GM19372 (cell line): Measurements from ENCODE around the gene UBASH3B.

Experiments used
- ATAC-seq: cut with Tn5 transposase; IDR thresholded peaks from one replicate; pipeline ENCODE4 v1.9.1; 2021; ENCODE audit warnings: mild to moderate bottlenecking, low read depth, moderate library complexity; ENCODE audit not compliant: unreplicated experiment

The UBASH3B gene

DNA sequence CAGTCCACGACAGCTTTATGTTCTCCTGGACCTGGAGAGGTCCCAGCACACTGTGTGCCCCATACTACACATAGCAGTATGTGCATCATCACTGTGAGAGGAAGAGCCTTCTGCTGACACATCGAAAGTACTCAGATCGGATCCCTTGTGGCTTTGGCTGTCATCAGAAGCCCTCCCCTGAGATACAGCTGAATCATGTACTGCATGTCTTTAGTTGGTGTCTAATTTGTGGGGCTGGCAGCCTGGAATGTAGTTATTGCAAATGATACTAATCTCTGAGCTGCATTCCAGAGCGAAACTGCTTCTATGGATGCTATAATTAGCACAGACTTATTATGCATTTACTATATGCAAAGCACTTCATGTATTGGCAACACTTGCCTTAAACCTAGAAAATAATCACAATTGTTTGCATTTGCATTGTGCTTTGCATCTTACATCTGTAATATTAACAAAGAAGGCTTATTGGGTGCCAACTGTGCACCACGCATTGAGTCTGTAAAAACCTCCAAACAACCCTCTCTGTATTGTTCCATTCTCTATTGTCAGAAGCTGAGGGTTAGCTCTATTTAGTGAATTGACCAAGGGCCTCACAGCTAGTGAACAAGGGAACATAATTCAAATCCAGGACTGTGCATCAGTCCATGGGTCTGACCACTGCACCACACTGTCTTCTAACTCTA lies 93.6 kb downstream of the UBASH3B start:
- peak; percentile 75 for ATAC-seq

DNA sequence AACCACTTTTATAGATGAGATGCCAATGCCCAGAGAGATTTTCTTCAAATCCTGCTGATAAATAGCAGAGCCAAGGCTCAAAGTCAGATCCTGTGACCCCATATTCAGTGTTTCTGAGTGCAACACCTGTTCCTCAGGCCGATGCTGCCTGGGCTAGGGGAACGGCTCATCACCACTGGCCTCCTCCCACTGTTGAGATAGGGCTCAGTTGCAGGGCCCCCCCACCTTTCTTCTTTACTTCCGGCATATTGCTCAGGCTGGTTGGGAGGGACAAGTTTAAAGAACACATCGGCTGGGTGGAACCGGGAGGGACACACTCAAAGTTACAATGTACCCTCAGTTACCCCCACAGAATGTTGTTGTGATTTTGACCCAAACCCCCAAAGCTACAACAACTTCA lies 94.5 kb downstream of the UBASH3B start:
- ATAC-seq, result no peak

DNA sequence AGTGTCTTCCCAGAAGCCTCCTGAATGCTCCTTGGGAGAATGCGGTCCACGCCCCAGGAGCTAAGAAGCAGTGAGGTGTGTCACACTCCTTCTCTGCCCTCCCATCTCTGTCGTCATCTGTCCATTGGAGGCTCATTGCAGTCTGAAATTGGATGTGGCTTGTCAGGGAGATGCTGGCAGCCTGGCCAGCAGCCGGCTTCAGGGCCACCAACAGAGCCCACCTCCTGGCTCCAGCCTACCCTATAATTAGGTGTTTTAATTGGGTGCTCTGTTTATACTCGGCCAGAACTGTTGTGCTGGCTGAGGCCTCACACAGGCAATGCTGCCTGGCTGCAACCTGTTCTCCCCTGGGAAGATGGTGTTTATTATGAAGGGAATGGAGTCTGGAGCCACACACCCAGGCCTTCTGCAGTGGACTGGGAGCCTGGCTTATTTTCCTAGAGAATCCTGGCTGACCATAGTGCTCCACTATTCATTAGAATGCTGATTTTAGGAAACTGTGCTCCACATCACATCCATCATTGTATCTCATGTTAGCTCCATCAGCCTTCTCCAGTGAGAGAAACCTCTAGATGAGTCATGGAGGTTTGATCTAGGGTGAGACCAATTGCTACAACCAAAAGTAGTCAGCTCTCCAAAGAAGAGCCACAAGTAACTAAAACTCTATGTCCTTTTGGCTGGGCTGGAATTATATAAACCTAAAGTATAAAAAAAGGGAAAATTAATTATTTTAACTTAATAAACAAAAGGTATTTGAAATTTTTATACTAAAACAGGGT lies 96.0 kb downstream of the UBASH3B start:
- no peak for ATAC-seq

DNA sequence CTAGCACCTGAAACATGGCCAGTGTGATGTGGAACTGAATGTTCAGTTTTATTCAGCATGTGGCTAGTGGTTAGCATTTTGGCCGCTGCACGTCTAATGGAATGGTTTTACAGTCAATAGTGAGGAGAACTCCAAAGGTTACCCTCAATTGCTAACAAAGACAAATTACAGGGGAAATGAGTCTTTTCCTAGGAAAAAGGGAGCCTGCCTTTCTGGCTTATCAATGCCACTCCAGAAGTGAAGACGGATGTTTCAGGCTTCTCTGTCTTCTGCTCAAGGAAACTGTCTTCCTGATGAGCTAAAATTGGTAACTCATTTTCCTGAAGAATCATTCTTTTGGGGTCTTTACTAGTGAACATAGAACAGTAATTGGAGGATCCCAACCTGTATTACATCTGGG lies 98.5 kb downstream of the UBASH3B start:
- ATAC-seq, result no peak

DNA sequence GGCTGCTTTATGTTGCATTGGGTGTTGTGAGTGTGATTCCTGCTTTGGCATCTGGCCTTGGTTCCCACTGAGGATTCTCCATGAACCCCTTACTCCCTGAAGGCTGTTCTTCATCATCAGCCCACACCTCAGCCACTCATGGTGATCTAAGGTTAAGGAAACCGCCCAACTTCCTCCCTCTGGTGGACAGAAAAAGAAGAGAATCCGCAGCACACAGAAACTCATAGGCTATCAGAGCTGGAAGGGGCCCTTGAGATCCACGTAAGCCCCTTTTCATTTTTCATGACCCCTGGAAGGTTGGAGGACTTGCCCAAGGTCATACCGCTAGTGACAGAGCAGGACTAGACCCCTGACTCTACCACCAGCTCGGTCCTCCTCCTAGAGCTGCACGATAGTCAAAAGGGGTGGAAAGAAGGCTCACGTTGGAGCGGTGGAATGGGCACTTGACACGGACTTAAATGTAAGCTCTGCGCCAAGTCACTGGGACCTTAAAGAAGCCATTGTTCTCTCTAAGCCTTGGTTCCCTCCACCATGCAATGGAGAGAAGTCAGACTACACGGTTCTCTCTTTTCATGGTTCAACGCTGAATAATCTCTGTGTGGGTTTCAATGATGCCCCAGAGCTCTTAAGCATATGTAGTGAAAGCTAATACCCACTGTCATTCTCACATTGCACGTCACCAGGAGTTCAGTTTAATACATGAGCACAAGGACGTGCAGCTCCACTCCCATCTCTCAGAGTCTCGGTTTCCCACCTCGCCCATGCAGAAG lies 99.2 kb downstream of the UBASH3B start:
- peak; percentile 53 for ATAC-seq

DNA sequence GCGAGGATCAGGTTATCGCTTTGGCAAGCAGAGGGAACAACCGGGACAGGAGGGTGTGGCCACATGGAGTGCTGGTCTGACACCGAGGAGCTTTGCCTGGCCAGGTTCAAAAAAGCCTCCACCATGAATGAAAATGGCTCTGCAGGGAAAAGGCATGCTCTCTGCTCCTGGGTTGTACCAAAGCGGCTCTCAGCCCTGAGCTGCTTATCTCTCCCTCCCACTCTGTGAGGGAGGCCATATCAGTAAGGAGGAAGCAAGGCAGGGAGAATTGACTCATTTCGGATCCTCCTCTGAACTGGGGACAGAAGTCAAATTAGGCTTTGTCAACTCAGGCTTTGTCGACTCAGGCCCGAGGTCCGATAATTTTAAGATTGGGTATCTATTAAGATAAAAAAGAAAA lies 99.9 kb downstream of the UBASH3B start:
- no peak for ATAC-seq

DNA sequence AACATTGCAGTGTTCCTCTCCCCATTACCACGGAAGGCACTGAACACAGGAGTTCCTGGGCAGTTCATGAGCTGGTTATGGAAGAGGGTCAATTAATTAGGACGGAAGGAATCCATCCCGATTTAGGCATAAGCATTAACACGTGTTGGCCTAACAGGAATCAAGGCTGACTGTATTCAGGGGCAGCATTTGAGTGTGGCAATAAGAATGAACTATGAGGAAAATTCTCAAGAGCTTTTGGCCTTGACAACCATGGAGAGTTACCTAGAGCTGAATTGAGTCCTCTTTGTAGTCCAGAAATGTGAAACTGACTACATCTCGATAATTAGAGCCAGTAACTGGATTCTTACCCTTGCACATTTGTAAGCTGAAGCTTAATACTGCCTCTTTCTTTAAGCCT lies 100.4 kb downstream of the UBASH3B start:
- ATAC-seq, result no peak

DNA sequence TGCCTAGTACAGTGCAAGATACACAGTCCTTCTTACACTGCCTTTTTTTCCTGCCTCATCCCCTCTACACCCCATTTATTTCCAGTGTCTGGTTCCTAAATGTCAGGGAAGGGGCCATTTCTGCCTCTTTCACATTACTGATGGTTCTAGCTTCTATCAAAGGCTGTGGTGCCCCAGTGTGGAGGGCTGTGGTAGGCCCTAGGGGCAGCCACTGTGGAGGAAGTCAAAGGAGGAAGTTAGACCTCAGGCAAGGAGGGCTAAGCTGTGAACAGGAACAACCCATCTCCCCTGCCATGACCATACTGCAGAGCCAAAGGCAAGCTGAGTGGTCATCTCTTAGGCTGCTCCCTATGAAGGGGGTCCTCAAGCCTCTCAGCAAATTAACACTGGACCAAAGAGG lies 100.9 kb downstream of the UBASH3B start:
- peak; percentile 72 for ATAC-seq

DNA sequence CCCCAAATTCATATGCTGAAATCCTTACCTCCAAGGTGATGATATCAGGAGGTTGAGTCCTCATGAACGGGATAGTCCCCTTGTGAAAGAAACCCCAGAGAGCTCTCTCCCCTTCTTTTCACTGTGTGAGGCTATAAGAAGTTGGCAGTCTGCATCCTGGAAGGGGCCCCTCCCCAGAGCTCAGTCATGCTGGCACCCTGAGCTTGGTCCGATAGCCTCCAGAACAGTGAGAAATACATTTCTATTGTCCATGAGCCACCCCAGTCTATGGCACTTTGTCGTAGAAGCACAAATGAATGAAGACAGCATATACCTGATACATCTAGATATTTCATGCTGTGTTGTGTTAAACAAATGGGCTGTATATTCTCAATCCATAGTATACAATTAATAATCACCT lies 101.7 kb downstream of the UBASH3B start:
- ATAC-seq, result no peak

DNA sequence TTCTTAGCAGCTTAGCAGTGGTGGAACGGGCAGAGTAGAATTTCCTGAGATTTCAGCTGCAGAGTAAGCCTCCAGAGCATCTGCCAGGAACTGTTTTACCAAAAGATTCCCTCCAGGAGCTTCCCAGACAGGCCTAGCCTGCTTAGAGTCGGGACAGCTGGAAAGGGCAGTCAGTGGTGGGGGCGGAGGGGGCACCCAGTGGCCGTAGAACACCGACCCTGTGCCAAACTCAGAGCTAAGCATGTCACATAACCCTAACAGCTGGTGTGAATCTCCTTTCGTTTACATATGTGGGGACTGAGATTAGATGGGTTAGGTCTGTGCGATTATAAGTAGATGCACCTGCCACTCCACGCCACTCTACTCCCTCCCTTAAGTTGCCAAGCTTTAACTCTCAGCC lies 102.8 kb downstream of the UBASH3B start:
- ATAC-seq, result no peak

DNA sequence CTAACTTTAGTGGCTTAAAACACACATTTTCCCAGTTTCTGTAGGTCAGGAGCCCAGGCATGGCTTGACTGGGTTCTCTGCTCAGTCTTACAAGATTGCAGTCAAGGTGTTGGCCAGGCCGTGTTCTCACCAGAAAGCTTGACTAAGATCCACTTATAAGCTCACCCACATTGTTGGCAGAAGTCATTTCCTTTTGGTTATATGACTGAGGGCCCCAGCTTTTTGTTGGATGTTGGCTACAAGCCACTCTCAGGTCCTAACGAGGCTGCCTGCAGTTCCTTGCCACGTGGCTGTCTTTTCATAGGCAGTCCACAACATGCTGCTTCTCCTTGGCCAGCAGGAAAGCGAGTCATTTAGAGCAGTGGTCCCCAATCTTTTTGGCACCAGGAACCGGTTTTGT lies 103.5 kb downstream of the UBASH3B start:
- no peak for ATAC-seq

DNA sequence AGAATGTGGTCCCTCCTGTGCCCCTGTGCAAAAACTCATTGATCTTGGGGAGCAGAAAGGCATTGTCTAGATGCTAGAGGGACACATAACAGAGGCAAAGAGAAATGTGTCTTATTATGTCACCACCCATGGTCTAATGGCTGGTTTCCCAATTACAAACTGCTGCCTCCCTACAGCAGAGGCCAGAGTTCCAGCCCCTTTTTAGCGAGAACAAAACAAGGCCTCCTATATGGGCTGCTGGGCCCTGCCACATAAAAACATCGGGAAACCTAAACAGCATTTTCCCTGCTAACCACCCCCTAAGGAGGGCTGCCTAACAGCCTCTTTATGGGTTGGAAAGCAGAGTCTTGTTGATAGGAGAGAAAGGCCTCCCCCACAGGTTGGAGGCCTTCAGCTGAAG lies 107.6 kb downstream of the UBASH3B start:
- no peak for ATAC-seq

DNA sequence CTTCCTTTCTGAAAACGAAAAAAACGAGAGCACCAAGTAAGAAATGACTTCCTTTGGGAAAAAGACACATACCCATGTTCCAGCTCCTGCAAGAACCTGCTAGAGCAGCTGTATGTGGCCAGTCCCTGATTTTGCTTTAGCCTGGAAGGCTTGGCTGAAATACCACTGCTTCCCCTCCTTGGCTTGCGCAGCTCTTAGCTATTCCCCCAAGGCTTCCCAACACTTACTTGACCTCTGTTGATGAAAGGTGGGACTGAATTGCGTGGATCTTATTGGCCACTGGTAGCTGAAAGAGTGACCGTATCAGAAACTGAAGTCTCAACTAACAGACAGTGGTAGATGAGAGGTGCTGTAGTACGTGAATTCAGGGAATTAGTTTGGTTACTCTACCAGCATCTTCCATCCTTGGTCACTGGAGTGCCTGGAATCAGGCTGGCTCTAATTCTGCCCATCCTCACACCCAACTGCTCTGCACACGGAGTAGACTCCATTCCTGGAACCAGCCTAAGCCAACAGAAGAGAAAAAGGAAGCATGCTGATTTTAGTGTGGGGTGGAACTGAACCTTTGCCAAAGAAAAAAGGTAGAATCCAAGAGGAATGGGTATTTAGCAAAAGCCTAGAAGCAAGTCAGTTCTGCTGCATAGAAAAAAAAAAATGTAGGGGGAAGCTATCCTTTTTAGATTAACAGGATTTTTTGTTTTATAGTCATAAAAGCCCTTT lies 109.0 kb downstream of the UBASH3B start:
- ATAC-seq, result no peak

DNA sequence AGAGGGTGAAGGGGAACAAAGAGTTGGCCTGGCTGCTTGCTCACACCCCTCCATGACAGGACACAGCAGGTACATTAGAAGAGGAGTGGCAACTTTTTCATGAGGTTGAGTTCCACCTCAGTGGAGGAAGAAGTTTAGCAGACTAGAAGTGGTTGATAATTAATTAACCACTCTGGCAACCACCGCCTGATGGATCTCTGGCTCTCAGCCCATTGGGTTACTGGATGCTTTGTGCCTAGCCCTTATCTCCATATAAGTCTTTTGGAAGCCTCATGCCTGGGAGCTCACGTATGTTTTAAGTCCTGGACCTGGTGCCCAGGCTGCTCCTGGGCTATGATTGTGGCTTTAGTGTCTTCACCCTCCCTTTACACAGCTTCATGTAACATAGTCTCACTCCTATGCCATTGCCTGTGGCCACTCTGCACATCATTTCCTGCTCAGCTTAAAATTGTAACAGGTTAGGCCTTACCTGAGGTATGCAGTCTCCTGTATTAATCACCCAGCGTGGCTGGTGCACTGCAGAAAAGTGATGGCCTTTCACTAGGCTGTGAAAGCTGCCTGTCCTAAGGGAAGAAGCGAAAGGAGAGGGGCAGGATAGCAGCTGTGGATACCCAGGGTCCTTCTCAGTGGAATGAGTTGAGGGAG lies 110.1 kb downstream of the UBASH3B start:
- ATAC-seq, result no peak

DNA sequence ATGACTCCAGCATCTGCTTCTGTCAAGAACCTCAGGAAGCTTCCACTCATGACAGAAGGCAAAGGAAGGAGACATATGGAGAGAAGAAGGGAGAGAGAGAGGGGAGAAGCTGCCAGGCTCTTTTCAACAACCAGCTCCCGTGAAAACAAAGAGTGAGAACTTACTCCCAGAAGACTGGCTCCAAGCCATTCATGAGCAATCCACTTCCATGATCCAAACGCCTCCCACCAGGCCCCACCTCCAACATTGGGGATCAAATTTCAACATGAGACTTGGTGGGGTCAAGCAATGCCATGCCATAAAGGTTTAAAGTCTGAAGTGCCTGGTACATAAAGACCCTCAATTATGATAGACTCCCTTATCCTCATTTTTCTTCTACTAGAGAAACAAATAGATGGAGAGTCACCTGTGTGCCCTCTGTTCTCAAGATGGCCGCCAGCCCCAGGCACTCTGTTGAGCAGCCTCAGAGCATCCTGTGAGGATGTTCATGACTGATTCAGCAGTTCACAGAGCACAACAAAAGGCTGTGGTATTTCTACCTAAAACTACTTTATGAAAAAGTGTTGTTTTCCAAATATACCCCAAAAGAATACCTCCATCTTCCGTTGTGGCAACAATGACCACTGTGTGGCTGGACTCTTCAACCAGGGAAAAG lies 113.7 kb downstream of the UBASH3B start:
- ATAC-seq, result no peak

DNA sequence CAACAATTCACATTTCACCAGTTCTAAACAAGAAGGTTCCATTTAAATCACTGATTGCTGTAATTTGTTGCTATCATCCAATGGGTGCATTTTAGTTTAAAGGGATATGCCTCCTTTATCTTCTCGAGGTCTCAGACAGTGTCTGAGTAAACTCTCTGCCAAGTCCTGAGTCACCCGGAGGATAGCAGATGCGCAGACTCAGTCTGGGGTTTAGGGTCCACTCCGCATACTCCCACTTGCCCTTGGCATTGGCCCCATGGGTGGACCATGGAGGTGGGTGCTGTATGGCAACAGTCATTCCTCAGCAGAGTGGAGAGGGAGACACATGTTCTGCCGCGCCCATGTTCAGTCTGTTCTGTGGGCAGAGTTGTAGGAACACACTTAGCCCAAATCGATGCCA lies 117.4 kb downstream of the UBASH3B start:
- ATAC-seq, result no peak

DNA sequence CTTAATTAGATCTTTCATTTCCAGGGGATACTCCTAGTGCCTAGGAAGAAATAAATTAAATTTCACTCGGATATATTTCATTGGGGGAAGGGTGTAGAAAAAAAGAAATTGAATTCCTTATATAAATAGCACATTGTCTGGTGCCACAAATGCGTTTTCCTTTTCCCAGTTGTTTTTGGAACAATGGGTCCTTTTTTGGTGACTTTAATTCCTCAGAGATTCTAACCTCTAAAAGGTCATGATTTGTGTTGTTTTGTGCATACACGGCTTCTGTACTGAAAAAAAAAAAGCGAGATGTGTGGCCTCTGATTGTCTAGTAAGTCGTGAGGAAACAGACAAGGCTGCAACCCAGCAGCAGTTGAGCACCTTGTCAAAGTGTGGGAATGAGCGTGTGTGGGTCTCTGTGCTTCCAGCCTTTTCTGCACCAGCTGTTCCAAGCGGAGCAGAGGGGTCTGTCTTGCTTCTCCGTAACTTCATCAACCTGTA lies 118.3 kb downstream of the UBASH3B start:
- no peak for ATAC-seq

DNA sequence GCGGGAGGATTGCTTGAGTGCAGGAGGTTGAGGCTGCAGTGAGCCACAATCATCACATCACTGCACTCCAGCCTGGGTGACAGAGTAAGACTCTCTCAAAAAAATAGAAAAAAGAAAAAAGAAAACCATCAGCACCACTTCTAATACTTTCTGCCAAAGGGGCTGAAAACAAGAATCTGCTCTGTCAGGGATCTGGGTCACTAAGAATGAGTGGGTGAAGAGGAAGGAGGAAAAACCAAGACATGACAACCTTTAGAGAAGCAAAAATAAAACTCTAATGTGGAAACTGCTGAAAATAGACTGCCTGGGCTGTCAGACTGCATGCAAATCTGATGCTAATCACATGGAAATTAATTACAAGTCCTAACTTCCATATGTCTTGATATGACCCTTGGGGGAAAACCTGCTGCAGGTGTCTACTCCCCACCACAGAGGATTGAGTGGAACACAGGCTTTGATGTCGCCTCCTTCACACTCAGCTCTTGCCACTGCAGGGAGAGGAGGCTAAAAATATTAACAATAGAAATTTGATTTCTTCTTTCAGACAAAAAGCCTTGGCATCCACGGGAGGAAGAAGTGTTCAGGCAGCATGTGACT lies 120.3 kb downstream of the UBASH3B start:
- ATAC-seq, result no peak

DNA sequence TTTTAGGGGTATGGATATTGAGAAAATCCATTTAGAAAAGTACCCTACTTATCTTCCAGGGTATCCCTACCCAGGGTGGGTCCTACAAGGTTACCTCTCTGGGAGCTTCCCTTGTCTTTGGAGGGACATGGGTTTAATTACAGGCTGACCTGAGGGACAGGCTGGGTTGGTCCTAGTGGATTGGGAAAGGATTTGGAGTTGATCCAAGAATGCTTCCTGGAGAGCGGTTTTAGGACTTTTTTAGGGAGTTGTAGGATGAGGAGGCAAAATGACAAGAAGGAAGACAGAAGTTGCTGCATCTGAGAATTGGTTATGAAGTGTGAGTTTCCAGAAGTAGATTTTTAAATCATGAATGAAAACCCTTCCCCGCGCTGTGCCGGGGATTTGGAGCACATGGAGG lies 121.0 kb downstream of the UBASH3B start:
- ATAC-seq, result no peak
